Endothelial cell of umbilical vein (primary cell): Measurements from ENCODE around the gene CLDN15. TPM values are rescaled to one million over a fixed set of nuclear protein-coding genes. Genes with fewer than 3 reads are reported as not detected.

Source experiments
- BruUV-seq: library from RNA; stranded (reverse); fragments of 400-500 nt; replicated peaks from 2 replicates; lab custom pipeline; 2021; lab: Mats Ljungman, UMichigan
- CTCF ChIA-PET: fragments of 300-600, 350-600 bp; sonication (Branson Sonifier 250); formaldehyde crosslinking; loops from one replicate; lab custom pipeline; 2021; ENCODE audit warnings: antibody characterized with exemption, inconsistent platforms; lab: Charles Lee
- POLR2A ChIA-PET: fragments of 300-600, 350-600 bp; sonication (Branson Sonifier 250); formaldehyde crosslinking; loops from one replicate; lab custom pipeline; 2021; ENCODE audit warnings: antibody characterized with exemption, inconsistent platforms; lab: Charles Lee
- DNase-seq: peaks from one replicate; pipeline ENCODE4 v3.0.0-alpha.2; 2011; ENCODE audit warnings: low read depth, low spot score
- FAIRE-seq: peaks from 2 replicates; lab custom pipeline; 2011; peaks lifted over from hg19 to GRCh38; lab: Jason Lieb, UNC
- H2AFZ ChIP-seq: 2 replicates; pipeline ENCODE4 v1.6.0; 2012; ENCODE audit warnings: low read depth, low read length, control low read depth, inconsistent platforms
- H3K27ac ChIP-seq: 2 replicates; pipeline ENCODE4 v1.5.1; 2011; ENCODE audit warnings: low read depth, mild to moderate bottlenecking, control low read depth, low read length, moderate library complexity; ENCODE audit not compliant: insufficient read depth
- H3K27me3 ChIP-seq, 2 experiments: 2 replicates each; pipeline versions ENCODE4 v1.6.0 to v1.6.1; 2011; ENCODE audit warnings: low read length in 2 of 2, mixed read lengths in 1 of 2; ENCODE audit not compliant: control insufficient read depth in 2 of 2, insufficient read depth in 2 of 2
- H3K36me3 ChIP-seq, 2 experiments: 2 replicates in 1 of 2; 3 replicates in 1 of 2; pipeline ENCODE4 v1.5.1; 2011; ENCODE audit warnings: low read length in 2 of 2, mild to moderate bottlenecking in 1 of 2, moderate library complexity in 1 of 2; ENCODE audit not compliant: control insufficient read depth in 2 of 2, insufficient read depth in 2 of 2; ENCODE audit errors: extremely low read depth in 1 of 2
- H3K4me1 ChIP-seq: 3 replicates; pipeline ENCODE4 v1.5.1; 2011; ENCODE audit warnings: mild to moderate bottlenecking, low read length; ENCODE audit not compliant: control insufficient read depth, insufficient read depth; ENCODE audit errors: extremely low read depth
- H3K4me2 ChIP-seq: 2 replicates; pipeline ENCODE4 v1.6.1; 2011; ENCODE audit warnings: low read length, control low read depth, mixed read lengths; ENCODE audit not compliant: insufficient read depth
- H3K4me3 ChIP-seq, 3 experiments: fragments of 200-600 bp in 1 of 3; sonication (generic), shearing (Covaris generic) in 1 of 3; replicated peaks in 1 of 3; 2 replicates each; pipeline ENCODE4 v1.5.1; 2011 to 2016; ENCODE audit warnings: control low read depth in 3 of 3, low read length in 3 of 3, mild to moderate bottlenecking in 2 of 3, inconsistent platforms in 1 of 3, low read depth in 1 of 3, moderate library complexity in 1 of 3; ENCODE audit not compliant: insufficient read depth in 1 of 3
- H3K79me2 ChIP-seq: 2 replicates; pipeline ENCODE4 v1.6.0; 2012; ENCODE audit warnings: low read length, inconsistent platforms; ENCODE audit not compliant: control insufficient read depth, insufficient read depth
- H3K9ac ChIP-seq: replicated peaks from 2 replicates; pipeline ENCODE3; 2011; ENCODE audit warnings: low read length, control low read depth; ENCODE audit not compliant: insufficient read depth; ENCODE audit errors: extremely low read depth
- H3K9me1 ChIP-seq: replicated peaks from 3 replicates; pipeline ENCODE4 v1.6.0; 2011; ENCODE audit warnings: mild to moderate bottlenecking, low read length; ENCODE audit not compliant: control insufficient read depth, insufficient read depth; ENCODE audit errors: extremely low read depth
- H3K9me3 ChIP-seq: replicated peaks from 2 replicates; pipeline ENCODE4 v1.5.1; 2012; ENCODE audit warnings: low read length, inconsistent platforms; ENCODE audit not compliant: control insufficient read depth, insufficient read depth
- H4K20me1 ChIP-seq: replicated peaks from 2 replicates; pipeline ENCODE3; 2011; ENCODE audit warnings: mild to moderate bottlenecking, low read length; ENCODE audit not compliant: control insufficient read depth, insufficient read depth; ENCODE audit errors: extremely low read depth
- CTCF ChIP-seq, 2 donors: IDR thresholded peaks; 1 replicate in 1 of 2; 2 replicates in 1 of 2; pipeline ENCODE4 v1.5.1; 2011; ENCODE audit warnings: low read length in 2 of 2, mild to moderate bottlenecking in 2 of 2, moderate library complexity in 2 of 2, control low read depth in 1 of 2, inconsistent platforms in 1 of 2, low read depth in 1 of 2; ENCODE audit not compliant: insufficient read depth in 1 of 2; ENCODE audit errors: extremely low read depth in 1 of 2
- EZH2 ChIP-seq: IDR thresholded peaks from 2 replicates; pipeline ENCODE4 v1.6.1; 2012; ENCODE audit warnings: borderline replicate concordance, low read depth, mild to moderate bottlenecking, moderate library complexity, low read length, inconsistent platforms; ENCODE audit not compliant: severe bottlenecking
- FOS ChIP-seq: IDR thresholded peaks from 2 replicates; pipeline ENCODE4 v1.6.1; 2011; ENCODE audit warnings: mild to moderate bottlenecking, low read length, moderate library complexity, borderline replicate concordance; ENCODE audit not compliant: insufficient read depth
- GATA2 ChIP-seq: IDR thresholded peaks from 2 replicates; pipeline ENCODE4 v1.7.0; 2011; ENCODE audit warnings: low read depth, mild to moderate bottlenecking, moderate library complexity, mixed read lengths, low read length; ENCODE audit not compliant: insufficient read length, insufficient read depth
- JUN ChIP-seq: IDR thresholded peaks from 2 replicates; pipeline ENCODE4 v1.6.1; 2011; ENCODE audit warnings: borderline replicate concordance, low read depth; ENCODE audit not compliant: insufficient read length, insufficient read depth
- MAX ChIP-seq: IDR thresholded peaks from 2 replicates; pipeline ENCODE4 v1.6.1; 2011; ENCODE audit not compliant: insufficient read depth, insufficient read length
- MYC ChIP-seq: IDR thresholded peaks from one replicate; pipeline ENCODE4 v1.6.1; 2011; ENCODE audit warnings: mild to moderate bottlenecking, low read depth, low read length
- POLR2A ChIP-seq: IDR thresholded peaks from 2 replicates; pipeline ENCODE4 v1.6.1; 2012; ENCODE audit warnings: low read depth, mild to moderate bottlenecking, control low read depth, low read length
- POLR2AphosphoS5 ChIP-seq: IDR thresholded peaks from 2 replicates; pipeline ENCODE4 v1.6.1; 2012; ENCODE audit warnings: low read depth, mild to moderate bottlenecking, control low read depth, low read length, moderate library complexity; ENCODE audit not compliant: insufficient read depth
- dilution Hi-C: fragments of 300-500 bp; cut with MboI; formaldehyde crosslinking; loops from one replicate; pipeline ENCODE4 v1.15.0; 2019; ENCODE audit warnings: low sequenced_read_pairs; ENCODE audit not compliant: extremely low pct_ligation_motif_present
- intact Hi-C: fragments of 100-400 bp; cut with micrococcal nuclease; formaldehyde crosslinking; loops from one replicate; pipeline ENCODE4 v1.10.0; 2022
- polyA plus RNA-seq, 4 experiments: library from polyadenylated mRNA; depleted of rRNA in 3 of 4; stranded (reverse) in 3 of 4; unstranded in 1 of 4; fragments of >200 nt; gene quantifications; 2 replicates each; pipeline versions ENCODE4 v1.2.1 to v1.2.3, GENCODE V29; 2011 to 2012; ENCODE audit warnings: missing spikeins in 1 of 4
- total RNA-seq: library from RNA; stranded (reverse); gene quantifications from 2 replicates; pipeline ENCODE4 v1.2.3, GENCODE V29; 2021

Gene CLDN15
- total and polyA plus RNA-seq, 2 donors (not counting 3 experiments of a cell fraction or from before 2014, with no cell fraction given): 11.3 to 17.7 TPM

- DNase-seq (no peak), FAIRE-seq (no peak)
- intact Hi-C loops: no loop called here
- H3K4me2 ChIP-seq: no peak overlapping the region
- ChIA-PET POLR2A (no interaction called here), CTCF (no interaction called here)
- H3K27me3 ChIP-seq: peaks cover 23 to 27% of the 10 kb centered on the region in 2 experiments
- no peak for TF ChIP-seq FOS
- no peak for TF ChIP-seq JUN
- no peak for TF ChIP-seq MYC
- no peak for TF ChIP-seq CTCF (IDR thresholded peaks at IDR 0.05; ENCODE audit: extremely low read depth in 1 of 2, insufficient read depth in 1 of 2, low read depth in 1 of 2, low read length in 2 of 2)
- no peak for TF ChIP-seq POLR2AphosphoS5
- TF ChIP-seq GATA2: no peak
- no peak for TF ChIP-seq MAX
- no peak for TF ChIP-seq POLR2A
- TF ChIP-seq EZH2: no peak
- no peak overlapping the region for H3K9ac ChIP-seq
- BruUV-seq: no TSS peak
- no peaks in the 10 kb centered on the region for H3K36me3 ChIP-seq
- no peaks in the 10 kb centered on the region for H3K9me1 ChIP-seq
- H3K4me1 ChIP-seq: peaks cover 5% of the 10 kb centered on the region
- H3K79me2 ChIP-seq: no peaks in the 10 kb centered on the region
- dilution Hi-C loops: no loop called here
- no peaks in the 10 kb centered on the region for H3K9me3 ChIP-seq
- H4K20me1 ChIP-seq: no peaks in the 10 kb centered on the region
- H3K4me3 ChIP-seq: no peak overlapping the region
- H3K27ac ChIP-seq: no peak overlapping the region
- H2AFZ ChIP-seq: no peak overlapping the region
These were observed 39.6 kb downstream of the CLDN15 start for GRCh38 chr7:101197991-101198390.
